Stimulated activated CD8-positive, alpha-beta memory T cell treated with anti-CD3 and anti-CD28 coated beads, Interleukin-12 subunit alpha, Interleukin-12 subunit beta, amount 100 ng/mL, for 24 hours (primary cell): Measurements from ENCODE around the gene RFX6.

Experiments
- DNase-seq: peaks from one replicate; pipeline ENCODE4 v3.0.0-alpha.2; 2020; ENCODE audit errors: extremely low read depth

RFX6 gene

DNA sequence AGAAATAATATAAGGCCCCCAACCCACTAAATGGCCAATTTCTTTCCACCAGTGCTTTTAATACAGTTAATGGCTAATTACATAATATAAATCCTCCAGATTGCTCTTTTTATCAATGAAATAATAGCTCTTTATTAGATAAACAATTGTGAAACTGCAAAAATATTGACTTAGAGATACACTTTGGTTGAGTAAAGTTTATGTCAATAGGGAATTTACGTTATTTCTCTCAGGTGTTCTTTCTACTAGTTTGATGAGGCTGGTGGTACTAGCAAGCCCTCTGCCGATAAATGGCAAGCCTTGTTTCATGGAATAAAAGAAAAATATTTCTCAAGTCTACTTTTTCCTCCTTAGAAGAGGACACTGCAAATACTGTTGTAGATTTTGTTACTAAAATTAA, 18.9 kb downstream of the RFX6 start:
- no peak for DNase-seq

DNA sequence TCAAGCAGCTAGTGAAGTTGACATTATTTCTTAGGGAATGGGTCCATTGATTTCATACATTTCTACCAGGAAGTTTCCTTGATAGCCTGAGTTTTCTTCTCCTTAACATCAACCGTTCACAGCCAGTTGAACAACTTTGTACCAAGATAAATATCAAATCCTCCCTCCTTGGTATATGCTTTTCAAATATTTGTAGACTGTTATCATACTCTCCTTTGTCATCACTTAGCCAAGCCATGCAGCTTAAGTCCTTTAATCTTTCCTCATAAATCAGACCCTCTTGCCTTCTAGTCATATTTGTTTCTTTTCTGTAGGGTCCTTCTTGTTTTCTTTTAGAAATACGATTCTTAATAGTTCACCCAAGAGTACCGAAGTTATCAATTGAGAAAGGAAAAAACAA, 25.6 kb downstream of the RFX6 start:
- DNase-seq, result no peak

DNA sequence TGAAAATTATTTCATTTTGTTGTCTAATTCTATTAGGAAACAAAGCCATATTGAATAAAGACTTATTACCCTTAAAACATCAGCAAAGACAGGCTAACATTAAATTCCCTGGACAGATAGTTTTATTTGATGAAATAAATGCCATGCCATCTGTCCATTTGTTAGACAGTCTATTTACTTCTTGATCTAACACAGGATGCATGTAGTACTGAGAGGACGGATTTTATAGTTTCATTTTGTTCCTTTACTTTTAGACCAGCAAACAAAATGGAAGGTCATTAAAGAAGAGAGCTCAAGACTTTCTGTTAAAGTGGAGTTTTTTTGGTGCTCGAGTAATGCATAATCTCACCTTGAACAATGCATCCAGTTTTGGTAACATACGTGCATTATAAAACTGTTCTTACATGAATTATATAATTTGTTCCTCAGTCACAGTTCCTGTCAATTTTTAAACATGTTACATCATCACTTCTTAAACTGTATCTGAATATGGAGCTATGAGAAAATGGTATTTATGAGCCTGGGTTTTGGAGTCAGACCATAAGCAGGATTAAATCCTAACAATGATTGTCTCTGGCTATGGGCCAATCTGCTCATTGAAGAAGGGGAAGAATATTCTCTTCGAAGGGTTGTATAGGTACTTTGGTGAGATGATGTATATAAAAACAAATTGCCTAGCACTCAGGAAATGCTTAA, 46.0 kb downstream of the RFX6 start:
- DNase-seq, result no peak

DNA sequence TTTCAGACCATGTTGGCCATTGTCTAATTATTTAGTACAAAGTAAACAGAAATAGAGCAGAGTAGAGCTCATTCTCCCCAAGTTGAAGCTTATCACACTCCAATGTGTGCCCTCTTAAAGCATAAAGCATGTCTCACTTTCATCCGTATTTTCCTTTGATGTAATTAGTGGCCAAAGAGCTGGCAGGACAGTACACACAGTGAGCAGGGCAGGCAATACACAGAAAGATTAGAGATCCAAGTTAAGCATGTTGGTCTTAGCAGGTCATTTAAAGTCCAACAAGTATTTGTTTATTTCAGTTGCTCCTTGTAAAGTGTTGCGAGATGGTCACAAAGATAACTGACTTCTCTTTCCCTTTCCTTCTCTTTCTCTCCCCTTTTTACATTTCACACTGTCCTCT, 47.2 kb downstream of the RFX6 start:
- DNase-seq, result no peak

DNA sequence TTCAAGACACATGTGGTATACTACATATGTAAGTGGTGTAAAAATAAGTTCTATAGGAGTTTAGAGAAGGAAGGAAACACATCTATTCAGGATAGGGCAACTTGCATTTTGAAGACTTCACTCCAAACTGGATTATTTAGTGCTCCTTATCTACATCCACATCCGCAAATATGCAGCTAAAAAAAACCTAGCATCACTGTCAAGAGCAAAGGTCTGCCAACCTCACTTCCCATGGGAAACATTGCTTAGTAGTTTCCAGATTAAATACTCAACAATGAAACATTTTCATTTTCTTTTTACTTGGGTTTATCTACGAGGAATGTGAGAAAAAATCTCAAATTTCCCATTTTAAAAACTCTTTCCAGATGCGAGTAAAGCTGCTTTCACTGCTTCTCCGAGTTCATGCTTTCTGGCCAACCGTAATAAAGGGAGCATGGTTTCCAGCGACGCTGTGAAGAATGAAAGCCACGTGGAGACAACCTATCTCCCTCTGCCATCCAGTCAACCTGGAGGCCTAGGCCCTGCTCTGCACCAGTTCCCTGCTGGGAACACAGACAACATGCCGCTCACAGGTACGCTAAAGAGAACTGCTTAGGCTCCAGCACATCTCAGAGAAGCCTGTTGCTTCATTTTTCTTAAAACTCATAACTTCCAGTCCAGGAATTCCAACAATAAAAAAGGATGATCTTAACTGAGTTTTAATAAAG, 48.2 kb downstream of the RFX6 start:
- DNase-seq, result no peak

DNA sequence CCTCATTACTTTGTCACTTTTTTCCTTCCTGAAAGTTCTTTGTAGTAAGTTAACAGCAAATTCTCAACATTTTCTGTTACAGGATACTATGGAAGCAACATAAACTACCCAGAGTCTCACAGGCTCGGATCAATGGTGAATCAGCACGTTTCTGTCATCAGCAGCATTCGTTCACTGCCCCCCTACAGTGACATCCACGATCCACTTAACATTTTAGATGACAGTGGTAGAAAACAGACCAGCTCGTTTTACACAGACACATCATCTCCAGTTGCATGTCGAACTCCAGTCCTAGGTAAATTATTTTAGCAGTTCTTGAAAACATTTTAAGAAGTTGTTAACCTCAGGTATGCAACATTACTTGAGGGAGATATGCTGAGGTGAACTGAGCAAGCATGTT, 51.6 kb downstream of the RFX6 start:
- DNase-seq, result no peak

DNA sequence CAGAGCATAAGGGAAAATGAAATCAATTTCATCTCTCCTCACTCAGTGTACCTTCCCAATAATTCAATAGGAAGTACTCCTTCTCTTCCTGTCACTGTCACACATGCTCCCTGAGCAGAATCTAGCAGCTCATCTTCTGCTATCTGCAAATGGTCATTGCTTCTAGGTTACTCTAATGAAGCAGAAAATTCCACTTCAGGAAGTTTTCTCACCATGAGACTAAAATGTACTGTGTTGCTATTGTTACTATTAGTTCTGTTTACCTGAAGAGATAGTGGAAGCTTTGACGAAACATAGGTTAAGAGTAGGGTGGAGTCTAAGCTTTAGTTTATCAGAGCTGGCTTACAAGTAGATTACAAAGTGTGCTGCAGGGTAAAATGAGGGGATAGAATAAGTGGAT, 52.8 kb downstream of the RFX6 start:
- no peak for DNase-seq

DNA sequence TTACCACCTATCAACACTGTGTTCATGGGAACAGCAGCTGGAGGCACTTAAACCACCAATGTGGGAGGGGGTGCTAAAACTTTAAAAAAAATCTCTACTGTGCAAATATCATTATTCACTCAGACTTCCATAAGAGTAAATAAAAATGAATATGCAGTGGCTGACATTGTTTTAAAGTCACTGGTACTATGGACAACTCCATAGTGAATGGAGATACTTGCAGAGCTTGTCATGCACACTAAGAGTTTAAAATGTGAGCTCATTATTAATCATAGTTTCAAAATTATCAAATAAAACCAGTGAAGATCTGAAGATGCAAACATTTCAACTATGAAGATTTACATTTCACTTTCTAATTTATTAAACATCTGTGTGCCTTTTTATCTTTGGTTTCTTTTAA, 54.4 kb downstream of the RFX6 start:
- DNase-seq, result no peak

DNA sequence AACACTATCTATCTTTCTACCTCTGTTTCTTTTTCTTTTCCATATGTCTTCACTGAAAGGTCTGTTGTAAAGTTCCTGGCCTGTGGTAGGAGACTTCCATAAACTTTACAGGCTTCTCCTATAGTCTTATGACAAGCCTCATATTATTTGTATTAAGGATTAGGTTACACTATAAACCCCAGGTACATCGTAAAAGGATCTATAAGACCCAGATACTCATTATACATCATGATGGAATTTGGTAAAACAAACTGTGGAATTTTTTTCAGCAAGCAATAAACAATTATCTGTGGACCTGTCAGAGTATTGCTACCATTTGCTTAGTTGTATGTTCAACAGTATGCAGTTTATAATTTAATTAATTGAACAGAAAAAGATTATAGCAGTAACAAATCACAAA, 55.5 kb downstream of the RFX6 start:
- DNase-seq, result no peak

DNA sequence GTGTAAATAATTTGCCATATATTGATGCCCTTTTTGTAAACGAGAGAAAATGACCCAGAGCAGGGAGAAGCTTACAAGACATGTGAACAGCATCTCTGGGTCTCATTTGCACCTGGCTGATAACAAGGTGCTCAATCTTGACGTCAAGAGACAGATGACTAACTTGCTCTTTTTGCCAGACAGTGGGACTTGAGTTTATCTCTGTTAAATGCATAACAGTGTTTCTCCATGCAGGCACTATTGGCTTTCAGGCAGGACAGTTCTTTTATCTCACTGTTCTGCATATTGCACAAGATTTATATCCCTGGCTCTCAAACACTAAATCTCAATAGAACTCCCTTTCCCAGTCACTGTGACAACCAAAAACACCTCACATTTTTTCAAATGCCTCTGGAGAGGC, 56.4 kb downstream of the RFX6 start:
- DNase-seq, result no peak

DNA sequence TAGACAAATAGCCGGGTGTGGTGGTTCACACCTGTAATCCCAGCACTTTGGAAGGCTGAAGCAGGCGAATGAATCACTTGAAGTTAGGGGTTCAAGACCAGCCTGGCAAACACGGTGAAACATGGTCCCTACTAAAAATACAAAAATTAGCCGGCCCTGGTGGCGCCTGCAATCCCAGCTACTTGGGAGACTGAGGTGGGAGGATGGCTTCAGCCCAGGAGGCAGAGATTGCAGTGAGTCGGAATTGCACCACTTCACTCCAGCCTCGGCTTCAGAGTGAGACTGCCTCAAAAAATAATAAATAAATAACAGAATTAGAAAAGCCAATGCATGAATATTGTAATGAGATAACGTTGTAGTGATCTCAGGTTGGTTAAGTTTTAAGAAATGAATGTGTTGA, 61.3 kb downstream of the RFX6 start:
- DNase-seq, result no peak

DNA sequence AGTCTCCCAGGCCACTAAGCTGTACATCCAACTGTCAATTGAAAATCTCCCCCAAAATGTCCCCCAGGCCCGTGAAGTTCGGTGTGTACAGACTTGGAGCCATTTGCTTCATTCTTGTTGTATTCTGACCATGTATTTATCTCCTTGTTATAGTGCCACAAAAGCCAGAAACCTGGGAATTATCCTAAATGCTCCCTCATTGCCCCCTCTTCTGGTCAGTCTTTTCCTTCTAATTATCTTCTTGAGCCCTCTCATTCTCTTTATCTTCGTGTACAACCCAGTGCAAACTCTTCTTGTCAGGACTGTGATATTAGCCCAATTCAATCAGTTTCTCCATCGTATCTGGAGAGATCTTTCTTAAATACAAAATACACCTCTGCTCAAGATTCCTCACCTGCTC, 64.7 kb downstream of the RFX6 start:
- DNase-seq, result no peak

DNA sequence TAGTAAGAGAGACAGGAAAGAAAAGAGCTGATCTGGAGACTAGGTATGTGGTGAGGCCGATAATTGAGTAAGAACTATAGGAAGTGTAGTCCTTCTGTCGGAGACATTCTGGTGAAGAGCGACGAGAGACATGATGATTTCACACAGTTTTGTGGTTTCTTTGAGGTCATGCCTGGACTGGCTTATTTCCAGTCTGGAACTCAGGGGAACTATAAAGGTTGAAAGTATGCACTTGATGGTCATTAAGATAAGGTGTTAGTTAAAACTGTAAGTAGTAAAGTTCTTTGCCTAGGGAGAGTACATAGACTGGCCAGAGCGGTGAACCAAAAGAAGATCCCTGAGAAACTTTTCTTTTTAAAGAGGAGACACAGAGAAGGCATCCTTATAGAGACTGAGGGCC, 68.8 kb downstream of the RFX6 start:
- DNase-seq, result no peak

DNA sequence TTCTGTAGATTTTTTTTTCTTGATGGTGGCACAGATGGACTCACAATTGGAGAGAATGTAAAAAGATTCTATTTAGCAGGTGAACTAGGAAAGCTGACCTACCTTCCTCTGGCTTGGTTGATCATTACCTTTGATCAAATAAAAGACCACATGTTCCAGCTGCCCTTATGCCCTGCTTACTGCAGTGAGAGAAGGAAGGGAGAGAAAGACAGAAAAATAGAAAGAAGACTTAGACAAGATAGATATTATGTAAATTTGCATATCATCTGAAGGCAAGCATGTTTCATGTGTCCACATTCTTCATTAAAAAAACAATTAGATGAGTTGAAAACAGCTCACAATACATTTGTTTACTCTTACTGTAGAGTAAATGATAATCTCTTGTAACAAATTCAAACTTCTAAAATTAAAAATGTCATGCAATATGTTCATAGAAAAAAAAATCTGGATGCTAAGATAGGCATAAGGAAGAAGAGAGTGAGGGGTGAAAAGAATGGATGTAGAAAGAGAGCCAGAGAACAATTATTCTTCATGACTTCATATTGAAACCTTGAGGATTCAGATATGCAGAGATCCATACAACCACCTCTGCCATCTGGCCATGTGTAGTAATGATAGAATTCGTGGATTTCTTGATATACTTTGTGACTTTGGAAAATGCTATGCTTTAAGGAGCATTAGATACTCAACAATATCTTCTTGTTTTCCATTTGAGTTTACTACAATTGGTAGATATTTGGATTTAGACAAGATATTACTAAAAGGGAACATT, 71.7 kb downstream of the RFX6 start:
- no peak for DNase-seq

DNA sequence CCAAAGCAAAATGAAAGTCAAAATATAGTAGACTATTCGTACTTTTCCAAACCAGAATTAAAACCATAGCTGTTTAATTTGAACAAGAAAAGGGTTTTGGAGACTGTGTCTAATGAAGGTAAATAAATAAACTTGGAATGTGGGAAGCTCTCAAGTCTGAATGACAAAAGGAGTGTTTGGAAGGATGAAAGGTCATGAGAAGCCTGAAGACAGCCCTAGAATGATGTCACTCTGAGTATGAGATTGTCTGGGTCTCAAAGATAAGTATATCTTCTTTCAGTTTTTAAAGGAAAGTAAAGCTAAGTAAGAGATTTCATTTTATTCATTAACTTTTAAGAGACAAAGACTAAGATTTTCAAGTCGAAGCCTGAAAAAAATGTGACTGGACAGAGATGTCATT, 72.9 kb downstream of the RFX6 start:
- no peak for DNase-seq

DNA sequence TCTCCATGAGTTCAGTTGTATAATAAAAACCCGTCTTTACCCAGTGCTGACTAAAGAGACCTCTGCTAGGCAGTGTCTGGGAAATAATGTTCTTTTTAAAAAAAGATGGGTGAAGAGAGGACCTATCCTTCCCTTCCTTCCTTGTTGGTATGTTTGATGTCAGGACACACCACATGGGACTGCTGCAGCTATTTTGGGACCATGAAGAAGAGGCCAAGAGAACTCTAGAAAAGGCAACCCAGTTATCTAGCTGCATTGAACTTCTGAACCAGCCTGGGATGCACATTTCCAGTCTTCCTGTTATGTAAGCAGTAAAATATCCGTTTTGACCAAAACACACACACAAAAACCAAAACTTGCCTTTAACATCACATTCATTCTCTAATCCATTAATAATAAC, 77.3 kb downstream of the RFX6 start:
- DNase-seq, result no peak

DNA sequence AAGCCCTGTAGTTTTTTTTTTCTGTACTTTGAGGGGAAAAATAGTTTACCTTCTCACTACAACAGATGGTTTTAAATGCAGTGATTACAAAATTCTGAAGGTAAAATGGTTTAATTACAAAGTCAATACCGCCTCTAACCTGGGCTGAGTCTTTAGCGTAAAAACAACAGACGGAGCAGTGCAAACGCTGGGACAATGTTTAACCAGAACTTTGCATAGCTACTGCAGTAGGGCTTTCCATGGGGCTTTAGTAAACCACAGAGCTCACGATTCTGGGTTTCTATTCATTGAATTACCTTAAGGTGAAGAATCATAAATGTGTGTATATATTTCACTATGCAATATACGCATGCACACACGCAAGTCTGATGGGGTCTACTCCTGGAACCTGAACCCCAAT, 77.9 kb downstream of the RFX6 start:
- no peak for DNase-seq

DNA sequence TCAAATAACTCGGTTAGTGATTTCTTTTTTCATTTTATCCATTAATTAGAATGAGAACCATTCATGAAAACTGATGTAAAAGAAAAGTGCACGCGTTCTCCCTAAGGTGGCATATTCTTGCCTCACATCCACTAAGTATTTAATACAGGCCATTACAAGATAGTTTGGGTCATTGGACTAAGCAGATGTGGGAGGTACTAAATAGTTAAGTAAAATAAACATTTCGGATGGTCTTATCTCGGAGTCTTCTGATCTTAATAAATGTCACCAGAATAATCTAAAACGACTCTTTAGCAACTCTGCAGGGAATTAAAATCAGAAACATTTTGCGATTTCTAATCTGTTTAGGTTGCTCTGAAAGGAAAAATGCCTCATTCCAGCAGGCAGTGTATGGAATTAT, 78.7 kb downstream of the RFX6 start:
- no peak for DNase-seq

DNA sequence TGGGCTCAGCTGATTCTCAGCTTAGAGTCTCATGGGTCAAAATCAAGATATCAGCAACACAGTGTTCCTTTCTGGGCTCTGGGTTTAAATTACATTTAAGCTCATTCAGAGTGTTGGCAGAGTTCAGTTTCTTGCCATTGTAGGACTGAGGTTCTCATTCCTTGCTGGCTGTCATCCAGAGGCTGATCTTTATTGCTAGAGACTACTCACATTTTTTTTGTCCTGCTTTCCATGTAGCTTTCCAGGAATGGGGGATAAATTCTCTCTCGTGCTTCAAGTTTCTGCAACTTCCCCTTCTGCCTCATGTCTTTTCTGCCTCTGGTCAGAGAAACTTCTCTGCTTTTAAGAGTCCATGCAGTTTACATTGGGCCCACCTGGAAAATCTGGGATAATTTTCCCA, 86.9 kb downstream of the RFX6 start:
- no peak for DNase-seq

DNA sequence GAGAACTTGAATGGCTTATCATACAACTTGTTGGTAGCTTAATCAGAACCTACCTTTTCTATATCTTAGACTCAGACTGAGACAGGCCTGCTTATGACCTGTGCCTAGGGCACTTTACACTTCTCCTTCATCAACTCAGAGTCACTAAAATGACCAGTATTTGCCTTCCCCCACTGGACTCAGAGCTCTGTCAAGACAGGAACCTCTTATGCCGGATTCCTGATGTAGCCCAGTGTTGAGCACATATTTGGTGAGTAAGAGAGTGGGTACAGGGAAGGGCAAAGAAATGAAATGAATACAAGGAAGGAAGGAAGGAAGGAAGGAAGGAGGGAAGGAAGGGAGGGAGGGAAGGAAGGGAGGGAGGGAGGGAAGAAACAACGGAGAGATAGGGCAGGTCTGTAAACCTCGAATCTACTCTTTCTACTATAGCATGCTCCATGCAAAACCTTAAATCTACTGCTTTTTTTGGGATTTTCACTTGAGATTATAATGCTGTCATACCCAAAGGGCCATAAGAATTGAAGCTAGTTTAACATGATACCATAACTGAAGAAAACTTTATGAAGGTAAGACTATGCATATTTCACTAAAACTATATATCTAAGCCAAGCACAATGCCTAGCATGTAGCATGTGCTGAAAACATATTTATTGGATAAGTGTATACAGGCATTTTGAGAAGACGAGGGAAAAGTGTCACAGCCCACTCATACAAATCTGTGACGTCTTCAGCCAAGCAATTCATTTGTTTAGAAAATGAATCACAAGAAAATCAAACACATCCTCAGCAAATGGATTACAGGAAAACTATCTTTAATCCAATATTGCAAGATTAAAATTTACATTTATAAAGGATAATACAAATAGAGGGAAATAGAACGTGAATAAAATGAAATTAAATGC, 89.9 kb downstream of the RFX6 start:
- no peak for DNase-seq

DNA sequence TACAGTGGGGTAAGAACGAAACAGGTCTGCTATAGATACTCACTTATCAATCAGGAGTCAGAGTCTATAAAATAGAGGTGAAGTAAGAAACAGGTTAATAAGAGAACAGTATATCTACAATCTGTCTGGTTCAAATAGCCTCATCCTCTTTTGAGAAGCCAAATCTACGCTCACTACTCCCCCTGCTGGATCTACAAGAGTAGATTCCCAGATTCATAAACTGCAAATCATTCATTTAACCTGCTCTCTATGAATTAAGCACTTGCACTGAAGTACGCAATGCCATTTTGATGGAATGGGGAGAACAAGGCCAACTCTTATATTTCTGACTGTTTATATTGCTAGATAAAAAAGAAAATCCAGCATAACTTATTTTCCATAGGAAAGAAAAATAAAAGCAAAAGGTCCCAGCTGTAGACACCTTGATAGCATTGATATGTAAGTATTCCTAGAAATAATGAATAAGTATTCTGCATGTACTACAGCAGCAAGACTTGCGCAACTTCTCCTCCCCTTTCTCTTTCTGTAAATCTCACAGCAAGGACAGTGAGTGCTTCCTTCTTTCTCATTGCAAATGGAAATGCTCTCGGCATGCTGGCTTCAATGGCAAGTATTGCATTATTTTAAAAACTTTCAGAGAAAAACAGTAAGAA, 92.3 kb downstream of the RFX6 start:
- no peak for DNase-seq

DNA sequence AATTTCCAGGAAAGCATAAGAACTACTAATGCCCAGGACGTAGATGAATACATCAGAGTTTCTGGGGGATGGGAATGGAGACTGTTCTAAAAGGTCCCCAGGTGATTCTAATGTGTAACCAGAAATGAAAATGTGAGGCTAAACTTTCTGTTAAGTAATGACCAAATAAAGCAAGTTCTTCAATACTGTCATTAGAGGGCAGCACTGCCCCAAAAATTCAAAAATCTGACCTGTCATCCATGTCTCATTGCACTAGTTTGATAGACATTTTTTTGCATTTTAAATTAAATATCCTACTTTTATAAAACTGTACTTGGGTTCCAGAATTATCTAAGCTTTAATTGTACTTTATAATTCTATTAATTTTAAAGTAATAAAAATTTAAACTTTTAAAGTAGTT, 94.9 kb downstream of the RFX6 start:
- DNase-seq, result no peak
